Liver (tissue), 9 donors: Measurements from ENCODE around the gene IRF8. TPM values are rescaled to one million over a fixed set of nuclear protein-coding genes. Genes with fewer than 3 reads are reported as not detected.

Experiments
- DNase-seq: peaks from one replicate; pipeline ENCODE4 v3.0.0-alpha.2; 2017; ENCODE audit warnings: low spot score
- H3K27ac ChIP-seq, 2 donors: one replicate each; pipeline ENCODE4 v1.7.0; 2013; ENCODE audit warnings: inconsistent platforms in 2 of 2, low read length in 2 of 2, control low read depth in 1 of 2, low read depth in 1 of 2, mild to moderate bottlenecking in 1 of 2
- H3K27me3 ChIP-seq, 4 donors: one replicate each; pipeline versions ENCODE4 v1.6.1 to v1.7.0; 2013; ENCODE audit warnings: low read length in 3 of 4, inconsistent platforms in 1 of 4, mild to moderate bottlenecking in 1 of 4, moderate library complexity in 1 of 4; ENCODE audit not compliant: control insufficient read depth in 4 of 4, insufficient read depth in 4 of 4
- H3K36me3 ChIP-seq, 4 donors: one replicate each; pipeline versions ENCODE4 v1.6.1 to v1.7.0; 2013; ENCODE audit warnings: low read length in 3 of 4, mild to moderate bottlenecking in 3 of 4, low read depth in 1 of 4, moderate library complexity in 1 of 4; ENCODE audit not compliant: control insufficient read depth in 4 of 4, insufficient read depth in 3 of 4
- H3K4me1 ChIP-seq, 4 donors: one replicate each; pipeline versions ENCODE4 v1.6.1 to v1.7.0; 2013; ENCODE audit warnings: low read length in 3 of 4, mild to moderate bottlenecking in 3 of 4, moderate library complexity in 1 of 4; ENCODE audit not compliant: control insufficient read depth in 4 of 4, insufficient read depth in 4 of 4
- H3K4me3 ChIP-seq, 3 donors: one replicate each; pipeline versions ENCODE4 v1.6.1 to v1.7.0; 2013; ENCODE audit warnings: low read length in 3 of 3, control low read depth in 1 of 3, low read depth in 1 of 3, mild to moderate bottlenecking in 1 of 3
- H3K9ac ChIP-seq, 2 donors: one replicate each; pipeline ENCODE4 v1.7.0; 2013; ENCODE audit warnings: low read length in 2 of 2, mild to moderate bottlenecking in 2 of 2, moderate library complexity in 2 of 2, control low read depth in 1 of 2, low read depth in 1 of 2
- H3K9me3 ChIP-seq, 4 donors: one replicate each; pipeline versions ENCODE4 v1.6.1 to v1.7.0; 2013; ENCODE audit warnings: low read length in 3 of 4; ENCODE audit not compliant: control insufficient read depth in 4 of 4
- EGR1 ChIP-seq, 2 donors: IDR thresholded peaks; 2 replicates each; pipeline ENCODE4 v1.6.1; 2016 to 2018; ENCODE audit warnings: antibody characterized with exemption in 2 of 2, low read depth in 2 of 2
- FOXA1 ChIP-seq: IDR thresholded peaks from 2 replicates; pipeline ENCODE4 v1.6.1; 2016; ENCODE audit warnings: antibody characterized with exemption
- FOXA2 ChIP-seq: IDR thresholded peaks from 2 replicates; pipeline ENCODE4 v1.6.1; 2016; ENCODE audit warnings: antibody characterized with exemption
- HNF4A ChIP-seq, 2 donors: conservative IDR thresholded peaks; 2 replicates each; pipeline ENCODE4 v1.6.1; 2016; ENCODE audit warnings: antibody characterized with exemption in 2 of 2, mild to moderate bottlenecking in 2 of 2
- NR2F2 ChIP-seq: IDR thresholded peaks from 2 replicates; pipeline ENCODE4 v1.6.1; 2016; ENCODE audit warnings: antibody characterized with exemption
- RXRA ChIP-seq, 2 donors: IDR thresholded peaks; 2 replicates each; pipeline ENCODE4 v1.6.1; 2017 to 2018; ENCODE audit warnings: antibody characterized with exemption in 2 of 2, mild to moderate bottlenecking in 1 of 2
- SP1 ChIP-seq: IDR thresholded peaks from 2 replicates; pipeline ENCODE4 v1.6.1; 2018; ENCODE audit warnings: antibody characterized with exemption, mild to moderate bottlenecking
- TAF1 ChIP-seq: conservative IDR thresholded peaks from 2 replicates; pipeline ENCODE4 v1.6.1; 2016; ENCODE audit warnings: antibody characterized with exemption, mild to moderate bottlenecking
- YY1 ChIP-seq: IDR thresholded peaks from 2 replicates; pipeline ENCODE4 v1.6.1; 2016; ENCODE audit warnings: antibody characterized with exemption, mild to moderate bottlenecking
- WGBS: extraction: QIAGEN DNeasy Blood & Tissue Kit; methylation state at CpG from one replicate; pipeline ENCODE4 v1.1.7; 2013; 5-methylcytosine and 5-hydroxymethylcytosine counted together
- polyA plus RNA-seq, 2 donors: library from polyadenylated mRNA; stranded (reverse) in 1 of 2; unstranded in 1 of 2; fragments of 200-250 nt in 1 of 2; fragments of >200 nt in 1 of 2; fragmentation: Nextera tagmentation in 1 of 2; extraction: Ambion mirVana in 1 of 2; gene quantifications; one replicate each; pipeline versions ENCODE4 v1.2.1 to v1.2.3, GENCODE V29; 2013 to 2015
- total RNA-seq, 2 donors: library from RNA; depleted of rRNA; stranded (reverse); fragments of >200 nt; gene quantifications; one replicate each; pipeline ENCODE4 v1.2.3, GENCODE V29; 2014
- TF ChIP-seq, protein P1 (sequence below): fragments of 150-350 bp; IDR thresholded peaks from 2 replicates; pipeline ENCODE4 v1.5.1; 2017; ENCODE audit warnings: improper control_type of control experiment, low read depth, low read length; ENCODE audit not compliant: missing input control
- TF ChIP-seq, protein P2 (sequence below): IDR thresholded peaks from 2 replicates; pipeline ENCODE4 v1.6.1; 2016; ENCODE audit warnings: antibody characterized with exemption
- TF ChIP-seq, protein P3 (sequence below): IDR thresholded peaks from 2 replicates; pipeline ENCODE4 v1.6.1; 2016; ENCODE audit warnings: antibody characterized with exemption, mild to moderate bottlenecking
- TF ChIP-seq, protein P4 (sequence below): IDR thresholded peaks from 2 replicates; pipeline ENCODE4 v1.6.1; 2016; ENCODE audit warnings: antibody characterized with exemption
- donor health status: healthy.
- donor health status: healthy.
- donor health status: healthy.
- donor health status: healthy.
- donor health status: healthy.

The IRF8 gene
- total and polyA plus RNA-seq, 4 donors = 5.1 to 25.8 (median 12.3) TPM

DNA sequence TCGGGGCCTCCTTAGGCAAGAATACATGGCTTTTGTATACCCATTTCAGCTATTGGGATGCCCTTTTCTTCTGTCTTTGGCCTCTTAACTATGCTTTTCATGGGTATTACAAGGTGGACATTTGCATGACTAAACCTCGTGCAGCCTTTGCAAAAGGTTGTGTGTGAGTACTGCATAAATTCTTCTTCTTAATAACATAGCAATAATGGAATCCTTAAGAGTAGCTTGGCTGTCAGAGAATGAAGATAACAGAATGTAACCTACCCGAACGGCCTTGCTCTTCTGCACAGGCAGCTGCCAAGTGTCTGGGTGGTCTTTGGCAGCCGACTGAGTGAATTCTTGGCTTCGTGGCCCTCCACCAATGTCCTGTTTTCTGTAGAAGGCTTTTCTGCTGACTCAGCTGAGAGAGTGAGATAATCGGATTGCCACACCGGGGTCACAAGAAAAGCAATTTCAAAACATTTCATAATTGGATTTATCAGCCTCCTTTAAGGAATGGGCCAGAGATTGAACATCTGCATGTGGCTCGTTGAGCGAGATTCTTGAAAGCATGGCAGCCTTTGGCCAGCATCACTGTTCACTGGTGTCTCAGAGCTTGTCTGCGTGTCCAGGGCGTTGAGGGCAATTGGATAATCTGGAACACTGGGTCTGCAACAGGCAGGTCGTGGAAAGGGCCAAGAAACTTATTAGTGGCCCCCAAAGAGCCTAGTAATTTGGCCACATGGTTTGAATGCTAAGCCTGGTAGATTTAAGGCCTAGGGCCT, 13.4 kb downstream of the IRF8 start:
- peaks cover 3 to 35% (median 17%) of the 10 kb centered on the region in 4 donors for H3K36me3 ChIP-seq
- no peak for TF ChIP-seq FOXA2
- peak; percentile 50 for TF ChIP-seq NR2F2
- H3K9ac ChIP-seq = no peak overlapping the region
- peaks cover 8 to 19% (median 14%) of the 10 kb centered on the region in 4 donors for H3K4me1 ChIP-seq
- H3K27me3 ChIP-seq = no peaks in the 10 kb centered on the region
- no peak overlapping the region for H3K4me3 ChIP-seq
- WGBS = 55% methylated on average over 13 of the region's 13 CpGs
- DNase-seq = no peak
- peak overlapping the region in 1 of 2 donors; percentile 5 for H3K27ac ChIP-seq
- no peaks in the 10 kb centered on the region for H3K9me3 ChIP-seq

DNA sequence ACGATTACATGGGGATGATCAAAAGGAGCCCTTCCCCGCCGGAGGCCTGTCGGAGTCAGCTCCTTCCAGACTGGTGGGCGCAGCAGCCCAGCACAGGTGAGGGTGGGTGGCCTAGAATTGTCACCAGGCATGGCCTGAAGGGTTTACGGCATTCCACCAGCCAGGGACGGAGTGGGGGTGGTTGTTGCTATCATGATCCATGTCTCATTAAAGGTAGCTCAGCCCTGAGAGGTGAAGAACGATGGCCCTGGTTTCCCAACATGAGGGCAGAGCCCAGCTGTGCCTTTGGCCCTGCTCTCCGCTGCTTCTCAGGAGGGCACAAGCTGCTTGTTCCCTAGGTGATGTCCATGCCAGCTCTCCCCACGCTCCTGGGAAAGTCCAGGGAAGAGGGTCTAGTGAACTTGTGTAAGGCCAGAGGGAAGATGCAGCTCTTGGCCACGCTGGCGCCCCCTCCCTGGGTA, 14.2 kb downstream of the IRF8 start:
- Histone ChIP-seq H3K9ac (no peak overlapping the region), H3K36me3 (peaks cover 2 to 36% (median 17%) of the 10 kb centered on the region in 4 donors), H3K27ac (peak overlapping the region in 1 of 2 donors; percentile 5), H3K4me1 (peaks cover 8 to 19% (median 14%) of the 10 kb centered on the region in 4 donors), H3K9me3 (no peaks in the 10 kb centered on the region), H3K4me3 (no peak overlapping the region), H3K27me3 (no peaks in the 10 kb centered on the region)
- DNase-seq = no peak
- 95% methylated on average over 12 of the region's 12 CpGs for WGBS
- TF ChIP-seq EGR1 (IDR thresholded peaks at IDR 0.05; ENCODE audit: low read depth in 2 of 2) (no peak), HNF4A (conservative IDR thresholded peaks at IDR 0.05) (no peak), YY1 (no peak), FOXA1 (no peak), RXRA (IDR thresholded peaks at IDR 0.05) (no peak), FOXA2 (no peak), NR2F2 (no peak), TAF1 (no peak), SP1 (no peak)
- TF ChIP-seq, protein P1, sequence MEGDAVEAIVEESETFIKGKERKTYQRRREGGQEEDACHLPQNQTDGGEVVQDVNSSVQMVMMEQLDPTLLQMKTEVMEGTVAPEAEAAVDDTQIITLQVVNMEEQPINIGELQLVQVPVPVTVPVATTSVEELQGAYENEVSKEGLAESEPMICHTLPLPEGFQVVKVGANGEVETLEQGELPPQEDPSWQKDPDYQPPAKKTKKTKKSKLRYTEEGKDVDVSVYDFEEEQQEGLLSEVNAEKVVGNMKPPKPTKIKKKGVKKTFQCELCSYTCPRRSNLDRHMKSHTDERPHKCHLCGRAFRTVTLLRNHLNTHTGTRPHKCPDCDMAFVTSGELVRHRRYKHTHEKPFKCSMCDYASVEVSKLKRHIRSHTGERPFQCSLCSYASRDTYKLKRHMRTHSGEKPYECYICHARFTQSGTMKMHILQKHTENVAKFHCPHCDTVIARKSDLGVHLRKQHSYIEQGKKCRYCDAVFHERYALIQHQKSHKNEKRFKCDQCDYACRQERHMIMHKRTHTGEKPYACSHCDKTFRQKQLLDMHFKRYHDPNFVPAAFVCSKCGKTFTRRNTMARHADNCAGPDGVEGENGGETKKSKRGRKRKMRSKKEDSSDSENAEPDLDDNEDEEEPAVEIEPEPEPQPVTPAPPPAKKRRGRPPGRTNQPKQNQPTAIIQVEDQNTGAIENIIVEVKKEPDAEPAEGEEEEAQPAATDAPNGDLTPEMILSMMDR = no peak
- TF ChIP-seq, protein P2, sequence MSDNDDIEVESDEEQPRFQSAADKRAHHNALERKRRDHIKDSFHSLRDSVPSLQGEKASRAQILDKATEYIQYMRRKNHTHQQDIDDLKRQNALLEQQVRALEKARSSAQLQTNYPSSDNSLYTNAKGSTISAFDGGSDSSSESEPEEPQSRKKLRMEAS = no peak
- TF ChIP-seq, protein P3, sequence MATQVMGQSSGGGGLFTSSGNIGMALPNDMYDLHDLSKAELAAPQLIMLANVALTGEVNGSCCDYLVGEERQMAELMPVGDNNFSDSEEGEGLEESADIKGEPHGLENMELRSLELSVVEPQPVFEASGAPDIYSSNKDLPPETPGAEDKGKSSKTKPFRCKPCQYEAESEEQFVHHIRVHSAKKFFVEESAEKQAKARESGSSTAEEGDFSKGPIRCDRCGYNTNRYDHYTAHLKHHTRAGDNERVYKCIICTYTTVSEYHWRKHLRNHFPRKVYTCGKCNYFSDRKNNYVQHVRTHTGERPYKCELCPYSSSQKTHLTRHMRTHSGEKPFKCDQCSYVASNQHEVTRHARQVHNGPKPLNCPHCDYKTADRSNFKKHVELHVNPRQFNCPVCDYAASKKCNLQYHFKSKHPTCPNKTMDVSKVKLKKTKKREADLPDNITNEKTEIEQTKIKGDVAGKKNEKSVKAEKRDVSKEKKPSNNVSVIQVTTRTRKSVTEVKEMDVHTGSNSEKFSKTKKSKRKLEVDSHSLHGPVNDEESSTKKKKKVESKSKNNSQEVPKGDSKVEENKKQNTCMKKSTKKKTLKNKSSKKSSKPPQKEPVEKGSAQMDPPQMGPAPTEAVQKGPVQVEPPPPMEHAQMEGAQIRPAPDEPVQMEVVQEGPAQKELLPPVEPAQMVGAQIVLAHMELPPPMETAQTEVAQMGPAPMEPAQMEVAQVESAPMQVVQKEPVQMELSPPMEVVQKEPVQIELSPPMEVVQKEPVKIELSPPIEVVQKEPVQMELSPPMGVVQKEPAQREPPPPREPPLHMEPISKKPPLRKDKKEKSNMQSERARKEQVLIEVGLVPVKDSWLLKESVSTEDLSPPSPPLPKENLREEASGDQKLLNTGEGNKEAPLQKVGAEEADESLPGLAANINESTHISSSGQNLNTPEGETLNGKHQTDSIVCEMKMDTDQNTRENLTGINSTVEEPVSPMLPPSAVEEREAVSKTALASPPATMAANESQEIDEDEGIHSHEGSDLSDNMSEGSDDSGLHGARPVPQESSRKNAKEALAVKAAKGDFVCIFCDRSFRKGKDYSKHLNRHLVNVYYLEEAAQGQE = no peak
- TF ChIP-seq, protein P4, sequence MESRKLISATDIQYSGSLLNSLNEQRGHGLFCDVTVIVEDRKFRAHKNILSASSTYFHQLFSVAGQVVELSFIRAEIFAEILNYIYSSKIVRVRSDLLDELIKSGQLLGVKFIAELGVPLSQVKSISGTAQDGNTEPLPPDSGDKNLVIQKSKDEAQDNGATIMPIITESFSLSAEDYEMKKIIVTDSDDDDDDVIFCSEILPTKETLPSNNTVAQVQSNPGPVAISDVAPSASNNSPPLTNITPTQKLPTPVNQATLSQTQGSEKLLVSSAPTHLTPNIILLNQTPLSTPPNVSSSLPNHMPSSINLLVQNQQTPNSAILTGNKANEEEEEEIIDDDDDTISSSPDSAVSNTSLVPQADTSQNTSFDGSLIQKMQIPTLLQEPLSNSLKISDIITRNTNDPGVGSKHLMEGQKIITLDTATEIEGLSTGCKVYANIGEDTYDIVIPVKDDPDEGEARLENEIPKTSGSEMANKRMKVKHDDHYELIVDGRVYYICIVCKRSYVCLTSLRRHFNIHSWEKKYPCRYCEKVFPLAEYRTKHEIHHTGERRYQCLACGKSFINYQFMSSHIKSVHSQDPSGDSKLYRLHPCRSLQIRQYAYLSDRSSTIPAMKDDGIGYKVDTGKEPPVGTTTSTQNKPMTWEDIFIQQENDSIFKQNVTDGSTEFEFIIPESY = no peak
